SK-N-SH (cell line): ENCODE data around the gene AMHR2. TPM values are rescaled to one million over a fixed set of nuclear protein-coding genes. Genes with fewer than 3 reads are reported as not detected.

Experiments used
- CTCF ChIA-PET: fragments of 300-600, 350-600 bp; formaldehyde crosslinking; extraction: SDS; loops from one replicate; lab custom pipeline; 2021; lab: Yijun Ruan, JAX
- POLR2A ChIA-PET: fragments of 350-600 bp; sonication (Branson Sonifier 250); formaldehyde crosslinking; extraction: SDS; loops from one replicate; lab custom pipeline; 2020; ENCODE audit warnings: antibody characterized with exemption, inconsistent platforms; lab: Yijun Ruan, JAX
- DNase-seq: peaks from one replicate; pipeline ENCODE4 v3.0.0; 2012
- H2AFZ ChIP-seq: fragments of 200-600 bp; sonication (generic); 2 replicates; pipeline ENCODE4 v1.8.1; 2016; ENCODE audit warnings: antibody characterized with exemption, mild to moderate bottlenecking, low read depth
- H3F3A ChIP-seq: fragments of 200-600 bp; sonication (generic); replicated peaks from 2 replicates; pipeline ENCODE3; 2016; ENCODE audit warnings: antibody characterized with exemption, mild to moderate bottlenecking; ENCODE audit not compliant: insufficient read depth
- H3K27ac ChIP-seq, 2 experiments: fragments of 200-500 bp in 1 of 2; fragments of 200-600 bp in 1 of 2; sonication (Bioruptor generic) in 1 of 2; sonication (generic), shearing (Covaris generic) in 1 of 2; 2 replicates each; pipeline versions ENCODE4 v1.5.1 to v1.6.1; 2014 to 2016; ENCODE audit warnings: low read depth in 2 of 2, inconsistent platforms in 1 of 2, low read length in 1 of 2, mild to moderate bottlenecking in 1 of 2, mixed read lengths in 1 of 2
- H3K27me3 ChIP-seq: fragments of 200-600 bp; sonication (generic), shearing (Covaris generic); 2 replicates; pipeline ENCODE4 v1.6.1; 2016; ENCODE audit warnings: mixed run types; ENCODE audit not compliant: insufficient read depth
- H3K36me3 ChIP-seq, 2 experiments: fragments of 200-500 bp in 1 of 2; fragments of 200-600 bp in 1 of 2; sonication (Bioruptor generic) in 1 of 2; sonication (generic) in 1 of 2; replicated peaks in 1 of 2; 2 replicates each; pipeline versions ENCODE3 to v1.5.1; 2014 to 2016; ENCODE audit warnings: low read length in 1 of 2, mild to moderate bottlenecking in 1 of 2; ENCODE audit not compliant: insufficient read depth in 2 of 2, control insufficient read depth in 1 of 2
- H3K4me1 ChIP-seq, 2 experiments: fragments of 200-500 bp in 1 of 2; fragments of 200-600 bp in 1 of 2; sonication (Bioruptor generic) in 1 of 2; sonication (generic), shearing (Covaris generic) in 1 of 2; 2 replicates each; pipeline versions ENCODE4 v1.5.1 to v1.6.1; 2014 to 2016; ENCODE audit warnings: low read depth in 1 of 2, low read length in 1 of 2, mixed run types in 1 of 2; ENCODE audit not compliant: insufficient read depth in 2 of 2, control insufficient read depth in 1 of 2
- H3K4me2 ChIP-seq: fragments of 200-600 bp; sonication (generic), shearing (Covaris generic); 2 replicates; pipeline ENCODE4 v1.6.1; 2017; ENCODE audit warnings: mixed run types
- H3K4me3 ChIP-seq, 2 experiments: fragments of 200-500 bp in 1 of 2; fragments of 200-600 bp in 1 of 2; sonication (Bioruptor generic) in 1 of 2; sonication (generic), shearing (Covaris generic) in 1 of 2; 2 replicates each; pipeline versions ENCODE4 v1.5.1 to v1.8.1; 2014 to 2016; ENCODE audit warnings: low read depth in 2 of 2, inconsistent platforms in 1 of 2, low read length in 1 of 2, mild to moderate bottlenecking in 1 of 2, mixed read lengths in 1 of 2, moderate library complexity in 1 of 2
- H3K79me2 ChIP-seq: fragments of 200-600 bp; sonication (generic); 2 replicates; pipeline ENCODE4 v1.8.1; 2017; ENCODE audit warnings: mild to moderate bottlenecking; ENCODE audit not compliant: insufficient read depth
- H3K9ac ChIP-seq: fragments of 200-600 bp; sonication (generic); 2 replicates; pipeline ENCODE4 v1.6.1; 2017; ENCODE audit warnings: mixed run types
- H3K9me2 ChIP-seq: fragments of 200-600 bp; sonication (generic); 2 replicates; pipeline ENCODE4 v1.6.1; 2017; ENCODE audit warnings: mixed run types
- H3K9me3 ChIP-seq: fragments of 200-600 bp; sonication (generic); 2 replicates; pipeline ENCODE4 v1.6.1; 2017; ENCODE audit warnings: mixed run types, mild to moderate bottlenecking, moderate library complexity
- H4K20me1 ChIP-seq: fragments of 200-600 bp; sonication (generic); 2 replicates; pipeline ENCODE4 v1.6.1; 2017; ENCODE audit warnings: mild to moderate bottlenecking, mixed run types; ENCODE audit not compliant: insufficient read depth
- EP300 ChIP-seq, 2 experiments: IDR thresholded peaks; 2 replicates each; pipeline versions ENCODE4 v1.4.0 to v1.6.1; 2012; ENCODE audit warnings: borderline replicate concordance in 1 of 2, low read depth in 1 of 2, low read length in 1 of 2
- EZH2phosphoT487 ChIP-seq: fragments of 200-600 bp; sonication (generic); IDR thresholded peaks from 2 replicates; pipeline ENCODE4 v1.6.1; 2017; ENCODE audit warnings: low read depth, mixed run types, mild to moderate bottlenecking, antibody characterized with exemption, moderate library complexity, borderline replicate concordance
- GATA2 ChIP-seq: sonication (generic); formaldehyde crosslinking; IDR thresholded peaks from 2 replicates; pipeline ENCODE4 v1.5.0; 2020; ENCODE audit warnings: mild to moderate bottlenecking, missing genetic modification reagents
- JUND ChIP-seq: IDR thresholded peaks from 2 replicates; pipeline ENCODE4 v1.4.0; 2012
- MAX ChIP-seq: IDR thresholded peaks from 2 replicates; pipeline ENCODE4 v1.4.0; 2012; ENCODE audit warnings: low read depth
- MXI1 ChIP-seq: IDR thresholded peaks from 2 replicates; pipeline ENCODE4 v1.6.1; 2012; ENCODE audit warnings: mild to moderate bottlenecking, low read depth, low read length, improper control_type of control experiment
- NFIC ChIP-seq: IDR thresholded peaks from 2 replicates; pipeline ENCODE4 v1.4.0; 2012; ENCODE audit warnings: borderline replicate concordance
- POLR2AphosphoS5 ChIP-seq: IDR thresholded peaks from 2 replicates; pipeline ENCODE4 v1.6.1; 2012; ENCODE audit warnings: low read depth, low read length
- RAD21 ChIP-seq: IDR thresholded peaks from 2 replicates; pipeline ENCODE4 v1.6.1; 2012; ENCODE audit warnings: mild to moderate bottlenecking, low read length
- RCOR1 ChIP-seq: fragments of 150-350 bp; IDR thresholded peaks from 2 replicates; pipeline ENCODE4 v1.6.1; 2017; ENCODE audit warnings: antibody characterized with exemption, low read length
- TAF1 ChIP-seq: IDR thresholded peaks from 2 replicates; pipeline ENCODE4 v1.6.1; 2012; ENCODE audit warnings: low read depth, mild to moderate bottlenecking, low read length, moderate library complexity, borderline replicate concordance
- TCF12 ChIP-seq: IDR thresholded peaks from 2 replicates; pipeline ENCODE4 v1.4.0; 2012
- TEAD4 ChIP-seq: IDR thresholded peaks from 2 replicates; pipeline ENCODE4 v1.4.0; 2012; ENCODE audit warnings: mild to moderate bottlenecking, borderline replicate concordance; ENCODE audit not compliant: insufficient read depth
- ZBTB33 ChIP-seq: IDR thresholded peaks from 2 replicates; pipeline ENCODE4 v1.4.0; 2012; ENCODE audit warnings: low read depth, borderline replicate concordance
- WGBS: methylation state at CpG from one replicate; pipeline ENCODE4 v1.1.6; 2017; ENCODE audit warnings: low lambda C conversion rate; 5-methylcytosine and 5-hydroxymethylcytosine counted together
- polyA plus RNA-seq, 3 experiments: library from polyadenylated mRNA; depleted of rRNA; stranded (reverse); fragments of >200 nt; gene quantifications; 2 replicates each; pipeline ENCODE4 v1.2.3, GENCODE V29; 2012
- TF ChIP-seq, protein P1 (sequence below): IDR thresholded peaks from 2 replicates; pipeline ENCODE4 v1.6.1; 2012; ENCODE audit warnings: mild to moderate bottlenecking, low read depth, low read length, moderate library complexity

Gene AMHR2
- polyA plus RNA-seq, 1 of the 3 experiments (the other 2 are of a cell fraction), result 0.03 TPM

DNA sequence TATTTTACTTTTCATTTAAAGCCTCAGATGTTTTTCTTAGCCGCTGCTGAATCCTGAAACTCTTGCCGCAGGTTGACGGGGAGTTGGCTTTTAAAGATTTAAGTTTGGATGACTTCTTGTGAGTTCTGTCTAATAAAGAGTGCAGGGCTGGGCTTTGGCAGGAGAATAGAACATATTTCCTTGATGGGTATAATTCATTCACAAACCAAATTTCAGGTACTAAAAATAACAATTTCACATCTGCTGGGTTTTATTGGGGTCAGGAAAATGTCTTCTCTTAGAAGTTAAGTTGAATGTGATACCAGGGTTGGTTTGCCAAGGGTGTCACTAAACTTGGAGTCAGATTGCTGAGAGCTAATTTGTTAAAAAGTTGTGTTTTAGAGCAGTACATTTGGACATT lies 34.0 kb upstream of the AMHR2 start (continued):
- no peak for TF ChIP-seq MXI1
- TF ChIP-seq EZH2phosphoT487, result no peak
- TF ChIP-seq TEAD4, result no peak
- no peak for TF ChIP-seq TAF1

DNA sequence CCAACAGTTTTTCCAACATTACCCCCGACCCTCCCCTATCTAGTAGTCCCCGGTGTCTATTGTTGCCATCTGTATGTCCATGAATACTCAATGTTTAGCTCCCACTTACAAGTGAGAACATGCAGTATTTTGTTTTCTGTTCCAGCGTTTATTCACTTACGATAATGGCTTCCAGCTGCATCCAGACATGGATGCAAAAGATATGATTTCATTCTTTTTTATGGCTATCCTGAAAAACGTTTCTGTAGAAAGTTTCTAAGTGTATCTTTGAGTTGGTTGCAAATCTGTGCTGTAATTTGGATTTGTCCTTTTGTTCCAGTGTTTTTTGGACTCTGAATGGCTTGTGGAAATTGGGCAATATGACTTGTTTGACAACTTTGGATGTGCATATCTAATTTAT lies 31.9 kb upstream of the AMHR2 start:
- Histone ChIP-seq H3K9ac (no peak overlapping the region), H3F3A (peaks cover 39% of the 10 kb centered on the region), H2AFZ (no peak overlapping the region), H3K36me3 (peaks cover 0 to 11% of the 10 kb centered on the region in 2 experiments), H3K9me3 (no peaks in the 10 kb centered on the region), H3K27ac (peak overlapping the region; percentile 84 to 94; a peak in 3 of 4 replicates), H3K27me3 (no peaks in the 10 kb centered on the region), H3K4me2 (peak overlapping the region; percentile 72), H3K9me2 (no peaks in the 10 kb centered on the region), H4K20me1 (peaks cover 10% of the 10 kb centered on the region; the same call in 1 of the 2 replicates), H3K4me1 (peaks cover 6 to 37% of the 10 kb centered on the region in 2 experiments), H3K79me2 (peaks cover 100% of the 10 kb centered on the region), H3K4me3 (no peak overlapping the region)
- POLR2A ChIA-PET, result interaction anchor here (0.6 to 1.0 kb wide), 3 partner anchors 24 to 70 kb away, joined by 3 to 5 read pairs (median 3); partner anchors contain the start of gene AAAS
- 39% methylated on average over 5 of the region's 5 CpGs for WGBS
- no peak for DNase-seq
- no peak for TF ChIP-seq TEAD4
- TF ChIP-seq EP300 (IDR thresholded peaks at IDR 0.05; ENCODE audit: borderline replicate concordance in 1 of 2, low read depth in 1 of 2, low read length in 1 of 2), result peak in 1 of 2 experiments; percentile 17; a peak in 1 of 4 replicates
- TF ChIP-seq TAF1, result no peak
- TF ChIP-seq JUND, result no peak
- TF ChIP-seq, protein P1, sequence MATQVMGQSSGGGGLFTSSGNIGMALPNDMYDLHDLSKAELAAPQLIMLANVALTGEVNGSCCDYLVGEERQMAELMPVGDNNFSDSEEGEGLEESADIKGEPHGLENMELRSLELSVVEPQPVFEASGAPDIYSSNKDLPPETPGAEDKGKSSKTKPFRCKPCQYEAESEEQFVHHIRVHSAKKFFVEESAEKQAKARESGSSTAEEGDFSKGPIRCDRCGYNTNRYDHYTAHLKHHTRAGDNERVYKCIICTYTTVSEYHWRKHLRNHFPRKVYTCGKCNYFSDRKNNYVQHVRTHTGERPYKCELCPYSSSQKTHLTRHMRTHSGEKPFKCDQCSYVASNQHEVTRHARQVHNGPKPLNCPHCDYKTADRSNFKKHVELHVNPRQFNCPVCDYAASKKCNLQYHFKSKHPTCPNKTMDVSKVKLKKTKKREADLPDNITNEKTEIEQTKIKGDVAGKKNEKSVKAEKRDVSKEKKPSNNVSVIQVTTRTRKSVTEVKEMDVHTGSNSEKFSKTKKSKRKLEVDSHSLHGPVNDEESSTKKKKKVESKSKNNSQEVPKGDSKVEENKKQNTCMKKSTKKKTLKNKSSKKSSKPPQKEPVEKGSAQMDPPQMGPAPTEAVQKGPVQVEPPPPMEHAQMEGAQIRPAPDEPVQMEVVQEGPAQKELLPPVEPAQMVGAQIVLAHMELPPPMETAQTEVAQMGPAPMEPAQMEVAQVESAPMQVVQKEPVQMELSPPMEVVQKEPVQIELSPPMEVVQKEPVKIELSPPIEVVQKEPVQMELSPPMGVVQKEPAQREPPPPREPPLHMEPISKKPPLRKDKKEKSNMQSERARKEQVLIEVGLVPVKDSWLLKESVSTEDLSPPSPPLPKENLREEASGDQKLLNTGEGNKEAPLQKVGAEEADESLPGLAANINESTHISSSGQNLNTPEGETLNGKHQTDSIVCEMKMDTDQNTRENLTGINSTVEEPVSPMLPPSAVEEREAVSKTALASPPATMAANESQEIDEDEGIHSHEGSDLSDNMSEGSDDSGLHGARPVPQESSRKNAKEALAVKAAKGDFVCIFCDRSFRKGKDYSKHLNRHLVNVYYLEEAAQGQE, result no peak
- peak; percentile 76 for TF ChIP-seq RCOR1
- no peak for TF ChIP-seq RAD21
- TF ChIP-seq MAX, result no peak
- TF ChIP-seq NFIC, result no peak
- peak; percentile 45; the same call in 1 of the 2 replicates for TF ChIP-seq TCF12
- TF ChIP-seq ZBTB33, result no peak
- TF ChIP-seq POLR2AphosphoS5, result no peak
- TF ChIP-seq GATA2, result peak; percentile 50; the same call in 1 of the 2 replicates
- CTCF ChIA-PET, result interaction anchor here (0.9 to 1.2 kb wide), 5 partner anchors 8 to 70 kb away, joined by 3 to 4 read pairs (median 3); partner anchors contain the start of gene AAAS
